Dendritic cell treated with granulocyte-macrophage colony-stimulating factor and Interleukin-4, amounts not matched to agents 40 ng/mL and 50 ng/mL, for 4 days (primary cell): ENCODE results near the gene GOLGA6L2.
"Not testable (repeated sequence)": the region's sequence is repeated elsewhere in the genome, so short reads cannot be mapped to it uniquely, and the experiment has no call there.

Experiments
- H3K27ac Mint-ChIP-seq: one replicate; pipeline ENCODE4 v1.8.0; 2022; ENCODE audit warnings: mild to moderate bottlenecking, mixed read lengths
- H3K27me3 Mint-ChIP-seq: one replicate; pipeline ENCODE4 v1.8.0; 2022; ENCODE audit warnings: mild to moderate bottlenecking, mixed read lengths
- H3K36me3 Mint-ChIP-seq: one replicate; pipeline ENCODE4 v1.8.0; 2022; ENCODE audit warnings: low read depth, mixed read lengths
- H3K4me1 Mint-ChIP-seq: one replicate; pipeline ENCODE4 v1.8.0; 2022; ENCODE audit warnings: low read depth, mixed read lengths
- H3K4me3 Mint-ChIP-seq: one replicate; pipeline ENCODE4 v1.8.0; 2022; ENCODE audit warnings: mild to moderate bottlenecking, moderate library complexity, mixed read lengths
- H3K9me3 Mint-ChIP-seq: one replicate; pipeline ENCODE4 v1.8.0; 2022; ENCODE audit warnings: mixed read lengths
- intact Hi-C: fragments of 100-400 bp; cut with micrococcal nuclease; formaldehyde crosslinking; loops from one replicate; pipeline ENCODE4 v1.15.0; 2022

Gene GOLGA6L2

DNA sequence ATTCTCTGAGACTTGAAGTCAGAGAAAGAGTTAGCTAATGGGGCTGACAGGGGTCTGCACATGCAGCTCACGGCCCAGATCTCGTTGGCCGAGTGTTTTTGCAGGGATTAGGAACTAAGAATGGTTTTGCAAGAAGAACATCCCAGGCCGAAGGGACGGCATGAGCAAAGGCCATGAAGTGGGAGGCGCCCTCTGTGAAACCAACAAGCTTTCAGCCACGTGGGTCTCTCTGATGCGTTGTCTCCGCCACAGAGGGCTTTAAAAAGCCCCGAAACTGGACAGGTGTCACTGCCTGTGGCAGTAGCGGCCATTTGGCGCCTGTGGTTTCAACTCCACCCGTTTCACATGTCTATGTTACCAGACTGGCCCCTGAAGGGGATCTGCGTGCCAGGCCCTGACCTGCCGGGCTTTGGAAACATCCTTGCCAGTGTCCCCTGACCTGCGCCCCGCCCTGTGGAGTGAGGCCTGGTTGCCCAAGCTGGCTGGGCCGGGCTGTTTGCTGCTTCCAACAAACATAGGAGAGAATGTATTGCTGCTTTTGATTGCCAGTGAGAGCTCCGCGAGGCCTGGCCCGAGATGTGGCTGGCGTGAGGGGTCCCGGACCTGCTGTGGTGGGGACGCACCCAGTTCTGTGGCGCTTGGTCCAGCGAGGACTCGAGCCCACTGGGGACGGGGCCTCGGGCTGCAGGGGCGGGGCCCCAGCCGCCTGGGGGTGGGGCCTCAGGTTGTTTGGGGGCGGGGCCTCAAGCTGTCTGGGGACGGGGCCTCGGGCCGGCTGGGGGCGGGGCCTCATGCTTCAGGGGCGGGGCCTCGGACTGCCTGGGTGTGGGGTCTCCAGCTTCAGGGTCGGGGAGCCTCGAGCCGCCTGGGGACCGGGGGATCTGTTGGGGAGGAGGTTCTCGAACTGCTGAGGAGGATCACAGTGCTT, 30.4 kb downstream of the GOLGA6L2 start:
- H3K36me3 Mint-ChIP-seq: no peaks in the 10 kb centered on the region
- no peak overlapping the region for H3K4me3 Mint-ChIP-seq
- H3K27me3 Mint-ChIP-seq: no peaks in the 10 kb centered on the region
- H3K9me3 Mint-ChIP-seq: no peaks in the 10 kb centered on the region
- no peaks in the 10 kb centered on the region for H3K4me1 Mint-ChIP-seq
- H3K27ac Mint-ChIP-seq: no peak overlapping the region
- intact Hi-C loops: no loop called here

DNA sequence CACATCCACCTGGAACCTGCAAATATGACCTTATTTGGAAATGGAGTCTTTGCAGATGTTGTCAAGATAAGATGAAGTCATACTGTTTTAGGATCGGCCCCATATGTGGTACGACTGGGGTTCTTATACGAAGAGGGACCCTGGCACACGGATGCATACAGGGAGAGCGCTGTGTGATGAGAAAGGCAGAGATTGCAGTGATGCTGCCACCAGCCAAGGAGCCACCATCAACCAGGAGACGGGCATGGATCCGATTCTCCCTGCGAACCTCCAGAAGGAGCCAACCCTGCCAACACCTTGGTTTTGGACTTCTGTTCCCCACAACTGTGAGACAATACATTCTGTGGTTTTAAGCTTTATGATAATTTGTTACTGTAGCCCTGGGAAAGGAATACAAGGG, 31.2 kb downstream of the GOLGA6L2 start:
- H3K9me3 Mint-ChIP-seq, H3K36me3 Mint-ChIP-seq, H3K27me3 Mint-ChIP-seq, intact Hi-C loops, H3K4me3 Mint-ChIP-seq, H3K4me1 Mint-ChIP-seq, H3K27ac Mint-ChIP-seq: not testable (repeated sequence)

DNA sequence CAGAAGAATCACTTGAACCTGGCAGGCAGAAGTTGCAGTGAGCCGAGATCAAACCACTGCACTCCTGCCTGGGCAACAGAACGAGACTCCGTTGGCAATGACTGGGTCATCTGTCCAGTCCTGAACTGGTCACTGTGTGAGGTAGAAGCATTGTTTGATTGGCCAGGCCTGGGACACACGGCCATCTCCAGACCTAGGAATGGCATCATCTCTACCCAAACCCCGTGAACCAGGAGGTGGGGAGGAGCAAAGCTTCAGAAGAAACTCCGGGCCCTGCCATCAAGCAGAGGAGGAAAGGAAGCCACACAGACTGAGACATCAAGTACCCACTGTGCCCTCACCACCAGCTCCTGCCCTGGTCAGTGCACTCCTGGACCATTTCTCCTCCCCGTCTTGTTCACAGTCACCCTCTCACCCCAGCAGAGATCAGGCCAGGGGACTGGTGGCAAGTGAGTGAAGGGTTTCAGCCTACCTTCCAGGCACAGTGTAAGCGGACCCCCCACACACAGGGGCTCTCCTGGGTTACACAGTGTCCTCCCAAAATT, 31.6 kb downstream of the GOLGA6L2 start:
- H3K4me1 Mint-ChIP-seq: no peaks in the 10 kb centered on the region
- no peaks in the 10 kb centered on the region for H3K36me3 Mint-ChIP-seq
- H3K9me3 Mint-ChIP-seq: no peaks in the 10 kb centered on the region
- no peak overlapping the region for H3K4me3 Mint-ChIP-seq
- H3K27me3 Mint-ChIP-seq: no peaks in the 10 kb centered on the region
- no peak overlapping the region for H3K27ac Mint-ChIP-seq
- intact Hi-C loops: no loop called here

DNA sequence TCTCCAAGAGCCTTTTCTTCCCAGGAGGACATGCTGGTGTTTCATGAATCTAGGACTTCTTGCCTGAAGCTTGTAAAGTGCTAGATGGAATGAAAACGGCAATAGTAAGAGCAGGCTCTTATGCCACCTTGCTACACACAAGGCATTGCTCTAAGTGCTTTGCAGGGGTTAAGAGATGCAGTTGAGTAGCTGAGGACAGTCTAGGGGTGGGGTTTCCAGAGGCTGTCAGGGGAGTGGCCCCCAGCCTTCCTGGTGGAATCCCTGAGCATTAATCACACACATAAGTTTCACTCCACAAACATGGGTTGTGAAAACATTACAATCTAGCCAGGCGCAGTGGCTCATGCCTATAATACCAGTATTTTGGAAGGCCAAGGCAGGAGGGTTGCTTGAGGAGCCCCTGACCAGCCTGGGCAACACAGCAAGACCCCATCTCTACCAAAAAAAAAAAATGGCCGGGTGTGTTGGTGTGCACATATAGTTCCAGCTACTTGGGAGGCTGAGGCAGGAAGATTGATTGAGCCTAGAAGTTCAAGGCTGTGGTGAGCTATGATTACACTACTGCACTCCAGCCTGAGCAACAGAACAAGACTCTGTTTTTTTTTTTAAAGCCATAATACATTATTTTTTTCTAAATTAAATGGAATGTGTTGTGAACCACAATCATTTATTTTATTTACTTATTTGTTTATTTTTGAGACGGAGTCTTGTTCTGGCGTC, 34.0 kb downstream of the GOLGA6L2 start:
- H3K36me3 Mint-ChIP-seq, H3K9me3 Mint-ChIP-seq, H3K4me1 Mint-ChIP-seq, H3K27ac Mint-ChIP-seq, H3K4me3 Mint-ChIP-seq, H3K27me3 Mint-ChIP-seq, intact Hi-C loops: not testable (repeated sequence)

DNA sequence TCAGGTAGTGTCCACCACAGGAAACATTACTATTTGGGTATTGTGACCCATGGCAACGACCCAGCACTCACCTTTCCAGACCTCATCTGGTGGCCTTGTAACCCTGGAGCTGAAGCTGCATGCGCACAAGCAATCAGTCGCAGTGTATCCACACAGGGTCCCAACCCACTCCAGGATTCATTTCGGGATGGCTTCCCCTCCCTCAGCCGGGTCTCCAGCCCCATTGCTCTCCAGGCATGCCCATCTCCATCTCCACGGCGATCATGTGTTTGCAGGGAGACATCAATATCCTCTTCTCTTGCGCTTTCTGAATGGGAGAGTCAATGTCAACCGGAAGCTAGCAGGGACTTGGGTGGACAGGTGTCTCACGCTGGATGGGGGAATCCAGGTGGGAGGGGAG, 35.2 kb downstream of the GOLGA6L2 start:
- no peaks in the 10 kb centered on the region for H3K4me1 Mint-ChIP-seq
- intact Hi-C loops: no loop called here
- H3K4me3 Mint-ChIP-seq: no peak overlapping the region
- no peak overlapping the region for H3K27ac Mint-ChIP-seq
- no peaks in the 10 kb centered on the region for H3K27me3 Mint-ChIP-seq
- no peaks in the 10 kb centered on the region for H3K36me3 Mint-ChIP-seq
- no peaks in the 10 kb centered on the region for H3K9me3 Mint-ChIP-seq

DNA sequence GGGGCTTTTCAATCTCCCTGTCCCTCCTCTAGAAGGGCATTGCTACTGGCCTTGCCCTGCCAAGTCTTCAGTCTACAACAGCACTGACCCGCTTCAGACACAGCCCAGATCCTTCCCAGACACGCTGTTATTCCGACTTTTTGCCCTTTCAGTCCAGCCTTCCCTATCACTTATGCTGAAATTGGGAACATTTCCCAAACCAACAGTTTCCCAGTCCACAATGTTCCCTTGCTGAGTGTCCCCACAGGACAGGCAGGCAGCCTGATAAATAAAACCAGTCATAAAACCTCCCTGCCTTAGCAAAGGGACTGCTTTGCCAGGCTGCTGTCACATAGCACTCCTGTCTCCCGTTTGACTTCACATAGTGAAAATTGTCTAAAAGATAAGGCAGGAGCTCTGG, 43.5 kb downstream of the GOLGA6L2 start:
- intact Hi-C loops: no loop called here
- H3K27me3 Mint-ChIP-seq: no peaks in the 10 kb centered on the region
- no peak overlapping the region for H3K4me3 Mint-ChIP-seq
- no peaks in the 10 kb centered on the region for H3K9me3 Mint-ChIP-seq
- no peaks in the 10 kb centered on the region for H3K4me1 Mint-ChIP-seq
- no peak overlapping the region for H3K27ac Mint-ChIP-seq
- H3K36me3 Mint-ChIP-seq: no peaks in the 10 kb centered on the region

DNA sequence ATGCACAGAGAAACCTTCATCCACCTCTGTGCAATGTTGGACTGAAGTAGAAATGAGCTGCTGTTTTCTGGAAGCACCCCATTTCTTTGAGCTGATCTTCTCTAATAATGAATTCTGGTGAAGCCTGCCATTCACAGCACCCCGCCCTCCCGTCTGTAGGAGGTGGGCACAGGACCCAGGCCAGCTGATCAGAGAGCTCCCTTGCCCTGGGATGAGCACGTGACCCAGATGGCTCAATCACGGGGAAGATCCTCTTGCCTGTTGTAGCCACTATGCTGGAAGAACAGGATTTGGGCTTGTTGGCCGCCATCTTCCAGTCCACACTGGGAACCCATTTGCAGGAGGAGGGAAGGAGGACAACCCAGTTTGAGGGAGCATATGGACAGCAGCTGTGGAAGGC, 44.5 kb downstream of the GOLGA6L2 start:
- Mint-ChIP-seq H3K27me3 (no peaks in the 10 kb centered on the region), H3K9me3 (no peaks in the 10 kb centered on the region), H3K4me1 (no peaks in the 10 kb centered on the region), H3K4me3 (no peak overlapping the region), H3K27ac (no peak overlapping the region), H3K36me3 (no peaks in the 10 kb centered on the region)
- intact Hi-C loops: no loop called here

DNA sequence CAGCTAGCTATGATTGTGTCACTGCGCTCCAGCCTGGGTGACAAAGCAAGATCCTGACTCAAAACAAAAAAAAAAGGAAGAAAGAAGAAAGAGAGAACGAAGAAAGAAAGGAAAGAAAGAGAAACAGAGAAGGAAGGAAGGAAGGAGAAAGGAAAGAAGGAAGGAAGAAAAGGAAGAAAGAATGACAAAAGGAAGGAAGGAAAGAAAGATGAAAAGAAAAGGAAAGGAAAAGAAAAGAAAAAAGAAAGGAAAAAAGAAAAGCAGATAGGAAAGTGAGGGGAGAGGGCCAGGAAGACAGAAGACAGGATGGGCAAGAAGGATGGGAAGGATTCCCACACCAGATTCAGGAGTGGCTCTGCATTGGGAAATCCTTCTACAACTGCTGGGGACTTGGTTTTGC, 44.9 kb downstream of the GOLGA6L2 start:
- no peaks in the 10 kb centered on the region for H3K36me3 Mint-ChIP-seq
- H3K27me3 Mint-ChIP-seq: no peaks in the 10 kb centered on the region
- intact Hi-C loops: no loop called here
- H3K27ac Mint-ChIP-seq: no peak overlapping the region
- no peak overlapping the region for H3K4me3 Mint-ChIP-seq
- no peaks in the 10 kb centered on the region for H3K4me1 Mint-ChIP-seq
- no peaks in the 10 kb centered on the region for H3K9me3 Mint-ChIP-seq

DNA sequence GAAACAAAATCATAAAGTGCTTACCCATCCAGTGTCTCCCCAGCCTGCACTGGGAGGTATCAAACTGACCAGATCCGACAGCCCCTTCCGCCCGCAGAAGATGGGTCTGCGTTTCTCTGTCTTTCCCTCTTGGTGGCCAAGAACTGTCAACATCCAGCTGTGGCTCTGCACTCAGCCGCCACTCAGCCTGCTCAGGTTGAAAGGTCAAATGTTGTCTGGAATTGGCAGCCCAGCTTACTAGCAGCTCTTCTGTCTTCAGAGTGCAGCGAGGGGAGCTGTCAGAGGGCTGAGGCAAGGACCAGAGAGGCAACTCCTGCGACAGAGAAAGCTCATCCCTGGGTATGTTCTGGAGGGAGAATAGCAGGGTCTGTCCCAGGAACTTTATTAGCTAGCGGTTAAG, 45.4 kb downstream of the GOLGA6L2 start:
- Mint-ChIP-seq H3K36me3 (no peaks in the 10 kb centered on the region), H3K9me3 (no peaks in the 10 kb centered on the region), H3K4me3 (no peak overlapping the region), H3K27me3 (no peaks in the 10 kb centered on the region), H3K4me1 (no peaks in the 10 kb centered on the region), H3K27ac (no peak overlapping the region)
- intact Hi-C loops: no loop called here

DNA sequence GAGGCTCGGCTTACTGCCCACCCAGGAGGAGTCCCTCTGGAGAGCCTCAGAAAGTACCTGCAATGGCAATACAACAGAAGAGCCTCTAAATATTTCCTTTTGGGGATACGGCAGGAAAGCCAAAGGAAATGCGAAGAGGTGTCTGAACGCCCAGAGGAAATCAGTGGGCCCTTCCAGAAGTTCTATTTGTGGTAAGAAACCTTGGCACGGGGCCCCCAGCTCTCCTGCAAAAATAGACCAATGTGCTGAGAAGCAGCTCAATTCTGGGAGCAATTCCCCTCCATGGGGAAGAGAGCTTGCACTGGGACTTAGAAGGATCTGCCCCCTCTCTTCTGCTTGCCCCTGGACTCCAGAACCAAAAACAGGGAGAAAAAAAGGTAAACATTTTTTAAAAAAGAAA, 47.8 kb downstream of the GOLGA6L2 start:
- H3K4me1 Mint-ChIP-seq, intact Hi-C loops, H3K4me3 Mint-ChIP-seq, H3K27ac Mint-ChIP-seq, H3K36me3 Mint-ChIP-seq, H3K27me3 Mint-ChIP-seq, H3K9me3 Mint-ChIP-seq: not testable (repeated sequence)

DNA sequence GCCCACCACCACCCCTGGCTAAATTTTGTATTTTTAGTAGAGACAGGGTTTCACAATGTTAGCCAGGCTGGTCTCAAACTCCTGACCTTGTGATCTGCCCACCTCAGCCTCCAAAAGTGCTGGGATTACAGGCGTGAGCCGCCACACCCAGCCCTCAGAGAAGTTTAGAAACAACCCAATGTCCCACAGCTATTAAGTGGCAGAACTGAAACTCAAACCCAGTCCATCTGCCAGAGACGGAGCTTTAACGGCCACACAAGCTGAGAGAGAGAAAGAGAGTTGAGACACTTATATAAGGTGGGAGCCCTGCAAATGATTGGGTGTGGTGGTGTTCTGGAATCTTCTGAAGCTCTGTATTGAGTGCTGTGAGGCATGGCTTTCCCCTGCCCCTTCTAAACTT, 48.7 kb downstream of the GOLGA6L2 start:
- intact Hi-C loops, H3K4me1 Mint-ChIP-seq, H3K4me3 Mint-ChIP-seq, H3K9me3 Mint-ChIP-seq, H3K27ac Mint-ChIP-seq, H3K36me3 Mint-ChIP-seq, H3K27me3 Mint-ChIP-seq: not testable (repeated sequence)

DNA sequence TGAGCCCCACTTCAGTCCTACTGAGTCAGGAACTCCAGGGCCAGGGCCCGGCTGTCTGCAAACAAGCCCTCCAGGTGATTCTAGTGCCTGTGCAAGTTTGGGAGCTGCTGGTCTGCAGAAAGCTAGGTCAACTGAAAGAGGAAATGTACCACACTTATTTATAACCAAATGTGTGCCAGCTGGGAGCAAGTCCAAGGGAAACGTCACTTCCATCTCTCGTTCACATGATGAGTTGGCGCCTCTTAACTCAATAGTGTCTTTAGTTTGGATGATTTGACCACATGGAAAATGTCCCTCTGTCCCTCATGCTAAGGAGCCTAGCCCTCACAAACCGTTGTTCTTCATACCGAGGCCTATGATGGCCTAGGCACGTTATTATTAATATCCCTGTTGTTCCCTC, 49.3 kb downstream of the GOLGA6L2 start:
- Mint-ChIP-seq H3K27ac (no peak overlapping the region), H3K4me1 (no peaks in the 10 kb centered on the region), H3K4me3 (no peak overlapping the region), H3K36me3 (no peaks in the 10 kb centered on the region), H3K9me3 (no peaks in the 10 kb centered on the region), H3K27me3 (no peaks in the 10 kb centered on the region)
- intact Hi-C loops: no loop called here

DNA sequence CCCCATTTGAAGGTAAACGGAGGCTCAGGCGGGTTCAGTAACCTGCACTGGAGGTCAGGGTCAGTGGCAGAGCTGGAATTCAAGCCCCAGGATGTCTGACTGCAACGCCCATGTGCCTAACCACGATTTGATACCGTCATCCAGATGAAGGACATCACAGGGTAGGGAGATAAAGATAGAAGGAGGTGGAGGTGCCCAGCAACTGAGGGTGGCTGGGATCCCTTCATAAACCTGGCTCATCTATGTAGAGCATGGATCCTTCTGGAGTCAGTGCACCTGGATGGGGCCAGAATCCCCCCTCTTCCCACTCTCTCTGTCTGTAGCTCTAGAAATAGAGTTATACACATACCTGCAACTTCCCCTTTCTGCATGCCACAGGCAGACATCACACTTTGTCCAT, 51.2 kb downstream of the GOLGA6L2 start:
- Mint-ChIP-seq H3K27ac (no peak overlapping the region), H3K27me3 (no peaks in the 10 kb centered on the region), H3K9me3 (no peaks in the 10 kb centered on the region), H3K36me3 (no peaks in the 10 kb centered on the region), H3K4me3 (no peak overlapping the region), H3K4me1 (no peaks in the 10 kb centered on the region)
- intact Hi-C loops: no loop called here

DNA sequence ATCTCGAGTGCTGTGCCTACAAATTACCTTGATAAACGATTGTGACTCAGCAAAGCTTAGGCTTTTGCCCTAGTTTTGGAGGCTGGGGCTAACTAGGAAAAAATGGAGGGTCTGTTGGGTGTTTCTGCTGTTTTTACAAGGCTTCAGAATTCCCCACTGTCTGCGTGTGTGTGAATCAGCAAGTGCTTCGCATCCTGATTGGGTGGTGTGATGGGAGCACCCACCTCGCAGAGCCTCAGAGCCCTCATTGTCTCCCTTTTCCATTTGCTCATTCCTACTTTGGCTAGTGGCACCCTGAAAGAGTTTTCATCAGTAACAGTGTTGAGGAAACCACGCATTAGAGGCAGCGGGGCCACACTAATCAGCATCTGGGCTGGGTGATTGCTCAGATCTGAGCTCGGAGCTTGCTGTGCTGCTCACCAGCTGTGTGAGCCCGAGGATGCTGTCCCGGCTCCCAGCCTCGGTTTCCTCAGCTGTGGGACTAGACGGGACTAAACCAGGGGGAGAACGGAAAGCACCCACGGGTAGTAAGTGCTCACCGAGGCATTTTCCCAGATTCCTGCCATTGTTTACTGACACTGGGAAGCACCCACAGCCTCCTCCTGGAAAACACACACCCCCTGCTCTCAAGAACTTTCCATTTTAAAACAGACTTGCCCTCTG, 51.9 kb downstream of the GOLGA6L2 start:
- no peaks in the 10 kb centered on the region for H3K27me3 Mint-ChIP-seq
- H3K4me3 Mint-ChIP-seq: no peak overlapping the region
- intact Hi-C loops: no loop called here
- no peaks in the 10 kb centered on the region for H3K9me3 Mint-ChIP-seq
- no peaks in the 10 kb centered on the region for H3K36me3 Mint-ChIP-seq
- H3K27ac Mint-ChIP-seq: no peak overlapping the region
- no peaks in the 10 kb centered on the region for H3K4me1 Mint-ChIP-seq
